Stimulated activated CD4-positive, alpha-beta T cell treated with anti-CD3 and anti-CD28 coated beads, Interleukin-2, amount 100 ng/mL, for 24 hours (primary cell): ENCODE results near the gene TMEM115.

ENCODE experiments used
- DNase-seq, 2 donors: peaks; one replicate each; pipeline ENCODE4 v3.0.0-alpha.2; 2020

The TMEM115 gene, protein sequence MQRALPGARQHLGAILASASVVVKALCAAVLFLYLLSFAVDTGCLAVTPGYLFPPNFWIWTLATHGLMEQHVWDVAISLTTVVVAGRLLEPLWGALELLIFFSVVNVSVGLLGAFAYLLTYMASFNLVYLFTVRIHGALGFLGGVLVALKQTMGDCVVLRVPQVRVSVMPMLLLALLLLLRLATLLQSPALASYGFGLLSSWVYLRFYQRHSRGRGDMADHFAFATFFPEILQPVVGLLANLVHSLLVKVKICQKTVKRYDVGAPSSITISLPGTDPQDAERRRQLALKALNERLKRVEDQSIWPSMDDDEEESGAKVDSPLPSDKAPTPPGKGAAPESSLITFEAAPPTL

DNA sequence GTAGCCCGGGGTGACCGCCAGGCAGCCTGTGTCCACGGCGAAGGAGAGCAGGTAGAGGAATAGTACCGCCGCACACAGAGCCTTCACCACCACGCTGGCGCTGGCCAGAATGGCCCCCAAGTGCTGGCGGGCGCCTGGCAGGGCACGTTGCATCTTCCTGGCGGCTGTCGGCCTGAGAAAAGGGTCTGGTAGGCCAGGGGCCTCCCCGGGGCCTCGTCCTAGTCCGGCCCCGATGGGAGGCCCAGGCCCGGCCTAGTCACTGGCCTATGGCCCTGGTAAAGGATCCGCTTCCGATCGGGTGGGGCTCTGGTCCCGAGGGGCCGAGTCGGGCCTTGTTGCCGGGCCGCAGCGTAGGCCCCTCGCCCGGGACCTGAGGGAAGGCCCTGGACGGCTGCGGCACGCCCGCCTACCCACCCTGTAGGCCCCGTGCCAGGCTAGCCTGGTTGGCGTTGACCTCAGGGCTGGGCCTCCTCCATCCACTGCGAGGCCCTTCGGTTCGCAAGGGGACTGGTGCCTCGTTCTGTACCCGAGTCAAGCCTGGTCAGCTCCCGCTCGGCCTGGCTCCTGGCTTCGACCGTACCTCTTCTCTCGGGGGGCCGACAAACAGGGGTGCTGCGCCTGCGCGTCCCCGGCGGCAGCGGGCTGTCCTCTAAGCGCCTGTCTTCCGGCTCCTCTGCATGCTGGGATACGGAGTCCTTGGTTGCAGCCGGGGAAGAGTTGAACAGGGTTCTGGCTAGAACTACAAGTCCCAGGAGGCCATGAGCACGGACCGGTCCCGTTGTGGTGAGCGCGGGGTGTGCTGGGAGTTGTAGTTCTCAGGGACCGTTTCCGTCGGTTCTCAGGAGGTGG lies at the start of gene TMEM115:
Gene TMEM115 (minus strand): TSS at position 611 of the 849 bp plus-strand sequence. CDS start 458 bp downstream, at position 153.
- peak; percentile 93 to 95 for DNase-seq

DNA sequence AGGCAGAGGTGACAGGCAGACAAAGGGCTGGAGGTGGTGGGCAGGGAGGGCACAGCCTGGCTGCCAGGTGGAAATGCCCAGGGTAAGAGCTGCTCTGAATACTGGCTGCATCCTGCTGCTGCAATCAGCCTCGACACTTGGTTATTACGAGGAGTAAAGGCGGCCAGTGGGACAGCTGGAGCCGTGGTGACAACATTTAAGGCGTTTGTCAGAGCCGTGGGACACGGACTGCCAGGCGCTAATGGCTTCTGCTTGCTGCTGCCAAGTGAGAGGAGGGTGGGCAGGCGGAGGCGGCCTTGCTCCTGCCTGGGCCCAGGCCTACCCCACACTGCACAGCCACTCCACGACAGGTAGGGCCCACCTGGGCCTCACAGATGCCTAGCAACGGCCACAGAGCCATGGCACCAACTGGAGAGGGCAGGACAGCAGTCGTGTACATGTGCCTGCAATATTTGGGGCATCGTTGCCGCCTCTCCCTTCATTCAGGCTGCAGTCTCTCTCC lies 49.2 kb upstream of the TMEM115 start:
- no peak for DNase-seq

DNA sequence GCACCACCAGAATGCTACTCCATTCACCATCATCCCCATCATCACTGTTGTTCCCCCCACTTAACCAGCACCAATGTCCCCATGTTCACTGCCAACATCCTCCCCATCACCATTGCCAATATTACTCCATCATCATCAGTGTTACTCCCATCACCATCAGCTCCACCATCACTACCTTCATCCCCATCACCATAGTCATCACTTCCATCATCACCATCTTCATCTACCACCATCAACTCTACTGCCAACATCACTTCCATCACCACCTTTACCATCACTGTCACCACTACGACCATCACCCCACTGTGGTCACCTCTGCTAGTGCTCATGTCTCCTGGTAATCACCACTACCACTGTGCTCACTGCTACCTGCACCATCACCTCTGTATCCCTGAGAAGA lies 47.2 kb upstream of the TMEM115 start:
- no peak for DNase-seq

DNA sequence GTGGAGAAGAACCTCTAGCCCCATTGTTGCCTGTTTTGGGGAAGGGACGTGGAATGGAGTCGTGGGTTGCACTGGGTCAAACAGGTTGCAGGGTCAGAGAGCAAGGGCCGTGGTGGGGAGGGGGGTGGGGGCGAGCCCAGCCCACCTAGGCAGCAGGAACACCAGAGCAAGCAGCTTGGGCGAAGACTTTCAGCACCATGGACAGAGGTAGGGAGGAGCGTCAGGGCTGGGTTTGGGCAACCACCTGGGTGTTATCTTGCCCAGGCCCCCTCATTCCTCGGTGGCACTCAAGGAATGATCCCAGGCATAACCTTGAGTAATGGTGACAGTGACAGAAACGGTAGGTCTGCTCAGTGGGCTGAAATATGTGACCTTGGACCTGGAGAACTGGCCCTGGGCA lies 45.9 kb upstream of the TMEM115 start:
- peak; percentile 28 to 29 for DNase-seq

DNA sequence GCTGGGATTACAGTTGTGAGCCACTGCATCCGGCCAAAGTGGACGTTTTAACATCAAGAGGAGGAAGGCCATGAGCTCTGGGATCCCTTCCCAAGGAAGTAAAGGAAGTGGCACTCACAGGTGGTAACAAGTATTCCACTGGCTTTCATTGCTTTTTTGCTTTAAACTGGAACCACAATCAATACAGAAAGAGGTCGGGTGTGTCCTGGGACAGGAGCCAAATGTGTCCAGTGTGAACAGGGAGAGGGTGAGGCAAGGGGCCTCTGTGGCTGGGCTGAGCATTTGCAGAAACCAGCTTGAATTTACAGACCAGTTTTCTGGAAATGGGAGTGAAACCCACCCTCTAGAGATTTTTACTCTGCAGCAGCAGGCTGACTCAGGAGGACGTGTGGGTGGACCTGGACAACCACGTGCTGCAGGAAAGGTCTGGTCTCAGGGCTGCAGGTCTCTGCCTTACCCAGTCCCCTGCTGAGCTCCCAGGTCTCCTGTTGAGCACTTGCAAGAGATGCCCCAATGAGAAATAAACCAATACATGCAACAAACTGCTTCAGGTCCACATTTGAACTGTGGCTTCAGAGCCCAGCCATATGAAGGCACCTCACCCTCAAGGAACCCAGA lies 42.8 kb upstream of the TMEM115 start:
- DNase-seq = no peak

DNA sequence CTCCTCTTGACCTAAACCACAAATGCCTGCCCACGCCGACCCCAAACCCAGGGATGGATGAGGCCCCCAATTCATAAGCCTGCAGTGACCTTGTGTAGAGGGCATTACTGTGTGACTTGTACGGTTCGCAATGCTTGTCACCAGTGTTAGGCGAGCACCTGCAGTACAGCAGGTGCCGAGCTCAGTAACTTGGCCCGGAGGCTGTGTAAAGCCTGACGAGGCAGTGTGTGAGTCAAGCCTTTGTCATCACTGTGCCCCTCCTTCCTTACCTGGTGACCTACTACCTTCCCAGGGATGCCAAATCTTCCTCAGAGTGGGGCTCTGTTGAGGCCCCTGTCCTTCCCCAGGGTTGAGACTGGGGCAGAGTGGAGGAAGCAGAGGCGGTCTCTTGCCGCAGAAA lies 37.2 kb upstream of the TMEM115 start:
- no peak for DNase-seq

DNA sequence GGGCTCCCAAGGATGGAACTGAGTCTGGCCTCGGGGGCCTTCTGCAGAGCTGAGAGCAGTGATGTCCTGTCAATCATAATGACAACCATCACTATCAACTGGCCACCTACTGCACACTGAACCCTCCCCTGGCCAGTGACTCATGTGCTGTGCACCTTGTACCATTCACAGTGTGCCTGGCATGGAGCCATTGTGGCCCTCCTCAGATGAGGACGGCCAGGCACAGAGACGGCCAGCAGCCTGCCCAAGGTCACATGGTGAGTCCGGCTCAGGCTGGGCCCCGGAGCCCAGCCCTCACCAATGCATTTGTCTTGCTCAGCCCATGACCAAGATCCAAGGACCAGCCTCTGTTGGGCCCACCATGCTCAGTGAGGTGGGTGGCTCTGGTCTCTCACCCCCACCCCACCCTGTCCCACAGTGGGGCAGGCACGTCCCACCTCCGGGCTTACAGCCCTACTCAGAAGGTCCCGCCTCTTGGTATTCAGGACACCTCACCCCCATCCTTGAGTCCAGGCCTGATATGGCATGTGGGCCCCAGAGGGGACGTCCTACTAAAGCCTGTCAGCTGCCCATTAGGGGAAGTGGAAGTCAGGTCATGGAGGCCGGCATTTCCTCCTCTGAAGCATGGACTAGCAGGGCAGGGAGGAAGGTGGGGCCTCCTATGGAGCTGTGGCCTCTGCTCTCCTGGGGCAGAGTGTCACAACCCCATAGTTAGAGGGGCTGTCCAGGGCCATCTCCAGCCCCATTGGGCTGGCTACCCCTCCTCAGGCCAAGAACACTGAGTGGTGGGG lies 35.9 kb upstream of the TMEM115 start:
- no peak for DNase-seq

DNA sequence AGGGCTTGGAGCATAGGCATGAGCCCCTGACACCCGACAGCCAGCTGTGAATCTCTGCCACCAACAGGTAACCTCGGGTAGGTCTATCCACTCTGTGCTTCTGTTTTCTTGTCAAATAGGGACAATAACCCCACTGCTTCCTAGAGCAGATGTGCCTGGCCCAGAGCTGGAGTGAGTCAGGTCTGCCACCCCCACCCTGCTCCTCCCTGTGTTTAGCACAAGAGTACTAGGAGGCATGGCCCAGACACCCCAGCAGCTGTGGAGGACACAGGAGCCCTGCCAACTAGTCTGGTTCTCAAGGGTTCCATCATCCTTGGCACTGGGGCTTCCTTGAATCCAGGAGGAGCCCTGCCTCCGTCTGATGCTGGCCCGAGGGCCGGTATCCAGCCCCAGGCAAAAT lies 33.7 kb upstream of the TMEM115 start:
- DNase-seq = no peak

DNA sequence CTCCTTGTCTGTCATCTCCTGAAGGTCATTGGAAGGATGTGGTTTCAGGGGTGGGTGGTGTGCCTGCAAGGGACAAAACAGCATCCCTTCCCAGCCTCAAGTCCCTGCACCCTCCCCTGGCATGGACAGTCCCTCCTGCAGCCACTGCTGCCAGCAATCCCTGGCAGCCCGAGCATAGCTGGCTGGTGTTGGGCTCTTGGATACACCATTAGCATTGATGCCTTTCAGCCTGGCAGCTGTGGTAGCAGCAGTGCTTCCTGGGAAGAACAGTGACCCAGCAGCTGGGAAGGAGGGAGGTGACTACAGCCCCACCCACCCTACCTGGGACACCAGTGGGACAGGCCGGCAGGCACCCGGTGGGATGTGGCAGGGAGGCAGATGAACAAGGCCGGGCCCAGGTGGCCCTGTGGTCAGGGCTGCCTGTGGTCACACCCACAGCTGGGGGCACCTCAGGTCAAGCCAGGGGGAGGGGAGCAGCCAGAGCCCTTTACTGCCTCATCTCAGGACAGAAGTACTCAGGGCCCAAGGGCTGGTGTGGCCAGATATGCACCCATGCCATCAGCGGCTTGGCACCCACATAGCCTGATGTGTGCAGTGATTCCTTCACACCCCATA lies 32.9 kb upstream of the TMEM115 start:
- no peak for DNase-seq

DNA sequence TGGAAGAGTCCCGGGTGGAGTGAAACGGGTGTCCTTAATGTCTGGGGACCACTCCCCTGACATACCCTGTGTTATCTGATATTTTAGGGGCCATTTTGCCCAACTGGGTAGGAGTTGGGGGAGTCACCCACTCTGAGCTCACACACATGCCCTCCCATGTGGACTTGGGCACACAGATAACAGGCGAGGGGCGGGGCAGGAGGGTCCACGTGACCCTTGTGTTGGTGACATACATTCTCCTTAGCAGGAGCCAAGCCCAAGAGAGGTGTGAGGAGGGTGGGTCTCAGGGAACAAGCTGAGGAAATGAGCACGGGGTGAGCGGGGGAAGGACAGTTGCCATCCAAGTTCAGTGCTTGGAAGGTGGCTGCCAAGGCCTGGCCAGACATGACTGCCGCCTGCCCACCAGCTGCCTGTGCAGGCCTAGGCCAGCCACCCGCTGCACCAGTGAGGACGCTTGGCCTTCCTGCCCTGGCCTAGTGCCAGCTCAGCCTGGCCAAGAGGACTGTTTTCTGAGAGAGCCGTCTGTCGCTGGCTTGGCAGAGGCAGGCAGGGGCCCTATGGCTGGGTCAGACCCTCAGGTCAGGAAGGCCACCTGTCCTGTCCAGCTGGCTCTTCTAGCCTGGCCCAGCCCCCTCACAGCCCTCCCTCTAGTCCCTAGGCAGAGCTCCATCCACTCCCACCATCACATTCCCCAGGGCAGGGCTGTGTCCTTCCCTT lies 31.3 kb upstream of the TMEM115 start:
- DNase-seq = no peak

DNA sequence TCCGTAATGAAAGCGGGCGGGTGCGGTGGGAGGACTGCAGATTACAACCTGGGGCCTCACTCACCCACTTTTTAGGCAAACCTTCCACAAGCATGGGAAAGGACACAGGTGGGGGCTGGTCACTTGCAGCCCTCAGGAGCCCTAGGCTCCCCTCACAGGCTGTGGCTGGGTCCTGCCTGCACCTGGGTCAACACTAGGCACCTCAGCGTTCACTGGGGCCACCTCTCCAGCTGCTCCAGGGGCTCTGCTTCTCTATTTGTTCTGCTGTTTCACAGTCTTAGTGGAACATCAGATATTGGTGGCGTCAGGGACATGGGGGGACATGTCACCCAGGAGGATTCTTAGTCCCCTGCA lies 30.1 kb upstream of the TMEM115 start:
- no peak for DNase-seq

DNA sequence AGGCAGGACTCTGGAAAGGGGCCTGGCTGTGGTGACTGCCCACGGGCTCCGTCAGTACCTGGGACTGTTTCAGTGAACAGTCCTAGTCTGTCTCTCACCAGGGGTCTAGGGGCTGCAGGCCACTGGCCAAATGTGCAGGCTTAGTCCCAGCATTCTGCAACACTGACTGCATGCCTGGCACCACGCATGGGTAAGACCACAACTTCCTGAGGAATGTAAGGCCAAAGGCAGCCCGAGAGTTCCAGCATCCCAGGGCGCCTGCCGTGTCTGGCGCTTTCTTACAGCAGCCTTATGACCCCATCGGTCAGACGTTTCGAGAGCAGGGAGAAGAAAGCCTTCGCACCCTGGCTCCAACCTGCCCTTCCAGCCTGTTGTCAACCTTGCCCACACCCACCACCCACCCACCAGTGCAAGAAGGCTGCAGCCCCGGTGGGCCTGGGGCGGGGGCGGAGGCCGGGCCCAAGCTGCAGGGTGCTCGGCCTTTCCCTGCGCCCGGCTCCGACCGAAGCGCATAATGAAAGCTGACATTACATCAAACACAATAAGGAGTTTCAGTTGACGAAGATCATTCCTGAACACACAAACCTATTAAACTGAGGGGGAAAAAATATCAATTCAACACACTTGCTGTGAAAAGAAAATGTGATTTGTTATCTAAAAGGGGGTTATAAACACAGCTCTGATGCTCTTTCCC lies 29.5 kb upstream of the TMEM115 start:
- no peak for DNase-seq

DNA sequence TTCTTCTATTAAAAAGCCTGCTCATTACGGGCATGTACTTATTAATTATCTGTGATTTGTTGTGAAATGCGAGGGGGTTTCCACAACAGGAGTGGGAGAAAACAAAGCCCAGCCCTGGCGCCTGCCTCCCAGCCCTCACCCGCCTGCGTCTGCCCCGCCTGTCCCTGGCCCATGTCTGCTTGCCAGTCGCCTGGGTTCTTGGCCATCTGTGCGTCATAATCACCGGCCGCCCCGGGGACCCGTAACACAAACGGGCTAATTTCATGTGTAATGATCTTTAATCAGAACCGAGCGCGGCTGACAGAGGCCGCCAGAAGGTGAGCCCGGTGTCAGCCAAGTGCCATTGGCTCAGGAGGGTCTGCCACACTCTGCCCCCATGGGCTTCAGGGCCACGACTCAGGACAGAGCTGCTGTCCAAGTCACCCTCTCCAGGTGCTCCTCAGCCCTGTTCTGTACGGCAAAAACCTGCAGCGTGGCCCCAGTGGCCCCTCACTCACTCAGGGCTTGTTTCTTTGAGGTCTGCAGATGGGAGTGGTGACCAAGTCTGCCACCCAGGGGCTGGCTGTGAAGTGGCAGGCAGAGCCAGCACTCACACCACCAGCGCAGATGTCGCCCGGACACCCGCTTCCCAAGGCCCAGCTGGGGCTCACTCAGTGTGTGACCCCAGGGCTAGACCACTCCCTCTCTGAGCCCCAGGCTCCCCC lies 28.8 kb upstream of the TMEM115 start:
- no peak for DNase-seq

DNA sequence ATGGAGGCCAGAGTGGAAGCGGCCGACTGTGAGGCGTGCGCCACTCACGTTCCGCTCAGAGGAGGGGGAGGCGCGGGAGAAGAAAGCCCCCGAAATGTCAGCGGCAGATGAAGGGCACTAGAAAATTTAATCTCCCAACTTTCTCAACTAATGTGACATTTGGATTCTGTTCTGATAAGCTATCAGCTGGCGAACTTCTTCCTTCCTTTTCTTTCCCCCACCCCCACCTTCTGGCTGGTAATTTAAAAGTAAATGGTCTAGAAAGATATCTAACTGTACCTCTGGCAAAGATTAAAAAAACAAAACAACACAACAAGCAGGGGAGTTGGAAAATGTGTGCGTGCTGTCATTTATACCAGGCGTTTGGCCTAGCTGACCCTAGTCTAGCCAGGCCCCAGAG lies 26.4 kb upstream of the TMEM115 start:
- DNase-seq = no peak

DNA sequence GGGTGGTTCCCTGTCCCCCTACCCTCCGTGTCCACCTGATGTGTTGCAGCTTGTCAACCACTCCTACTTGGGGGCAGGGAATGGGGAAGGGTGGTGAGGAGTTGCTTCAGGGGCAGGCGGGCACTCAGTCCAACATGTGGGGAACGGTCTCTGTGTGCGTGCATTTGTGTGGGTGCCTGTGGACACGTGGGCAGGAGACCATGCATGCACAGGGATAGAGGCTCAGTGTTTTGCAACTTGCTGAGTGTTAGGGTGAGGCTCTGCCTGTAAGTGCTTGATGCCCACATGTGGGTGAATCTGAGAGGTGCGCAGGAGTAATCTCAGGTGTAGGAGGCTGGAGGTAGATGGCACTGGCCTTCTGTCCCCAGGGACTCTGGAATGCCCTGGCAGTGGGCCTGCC lies 24.4 kb upstream of the TMEM115 start:
- DNase-seq = no peak

DNA sequence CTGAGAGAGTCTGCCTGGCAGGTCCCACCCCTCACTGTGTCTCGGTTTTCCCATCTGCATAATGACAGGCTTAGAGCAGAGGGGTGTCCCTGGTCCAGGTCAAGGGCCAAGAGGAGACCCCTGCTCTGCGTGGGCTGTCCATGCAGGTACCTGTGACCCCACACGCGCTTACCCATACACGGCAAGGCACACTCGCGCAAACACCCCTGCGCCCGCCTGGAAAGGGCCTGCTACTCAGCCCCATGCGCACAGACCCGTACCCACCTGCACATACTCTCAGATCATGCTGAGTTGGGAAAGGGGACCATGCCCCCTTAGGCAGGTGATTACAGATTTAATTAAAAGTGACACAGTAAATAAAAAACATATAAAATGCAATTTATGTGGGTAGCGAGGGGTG lies 23.4 kb upstream of the TMEM115 start:
- no peak for DNase-seq

DNA sequence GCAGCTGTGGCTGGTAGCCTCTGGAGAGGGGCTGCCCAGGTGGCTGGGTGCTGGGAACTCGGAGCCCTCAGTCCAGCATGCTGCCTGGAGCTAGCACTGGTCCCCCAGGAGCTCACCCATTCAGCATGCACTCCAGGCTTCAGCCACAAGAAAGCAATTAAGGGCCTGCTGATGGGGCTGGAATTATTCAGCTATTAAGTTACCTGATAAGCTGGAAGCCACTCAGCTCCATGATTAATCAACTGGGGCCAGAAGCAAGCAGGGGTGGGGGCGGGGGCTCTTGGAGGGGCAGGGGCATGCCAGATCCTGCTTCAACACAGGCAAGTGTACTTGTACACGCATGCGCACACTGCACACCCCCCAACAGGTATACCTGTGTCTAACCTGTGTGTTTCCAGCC lies 22.1 kb upstream of the TMEM115 start:
- DNase-seq = no peak

DNA sequence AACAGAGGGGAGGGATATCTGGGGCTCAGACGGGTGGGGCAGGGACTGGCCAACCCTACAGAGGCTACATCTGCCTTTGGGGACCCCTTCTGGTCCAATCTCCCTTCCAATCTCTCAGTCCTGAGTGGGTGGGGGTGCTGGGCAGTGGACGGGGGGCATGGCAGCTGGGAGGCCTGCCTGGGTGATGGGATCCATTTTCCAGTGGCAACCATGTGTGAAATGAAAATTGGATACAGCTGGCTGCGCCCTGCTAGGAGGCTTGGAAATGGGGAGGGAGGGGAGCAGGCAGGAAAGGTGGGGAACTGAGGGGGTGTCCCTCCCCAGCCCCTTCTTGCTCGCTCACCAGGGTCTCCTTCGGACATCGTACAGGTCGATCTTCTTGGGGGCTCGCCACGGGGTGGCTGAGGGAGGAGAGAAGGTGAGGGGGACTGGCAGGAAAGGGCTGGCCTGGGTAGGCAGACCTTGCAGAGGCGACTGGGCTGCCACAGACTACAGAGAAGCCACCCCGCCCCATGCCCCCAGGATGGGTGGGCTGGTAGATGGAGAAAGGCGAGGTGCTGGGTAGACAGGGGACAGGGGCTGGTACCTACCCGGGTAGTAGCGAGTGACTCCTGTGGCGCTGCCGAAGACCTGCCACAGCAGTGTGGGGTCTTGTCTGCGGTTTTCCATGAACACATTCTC lies 21.2 kb upstream of the TMEM115 start:
- DNase-seq = no peak

DNA sequence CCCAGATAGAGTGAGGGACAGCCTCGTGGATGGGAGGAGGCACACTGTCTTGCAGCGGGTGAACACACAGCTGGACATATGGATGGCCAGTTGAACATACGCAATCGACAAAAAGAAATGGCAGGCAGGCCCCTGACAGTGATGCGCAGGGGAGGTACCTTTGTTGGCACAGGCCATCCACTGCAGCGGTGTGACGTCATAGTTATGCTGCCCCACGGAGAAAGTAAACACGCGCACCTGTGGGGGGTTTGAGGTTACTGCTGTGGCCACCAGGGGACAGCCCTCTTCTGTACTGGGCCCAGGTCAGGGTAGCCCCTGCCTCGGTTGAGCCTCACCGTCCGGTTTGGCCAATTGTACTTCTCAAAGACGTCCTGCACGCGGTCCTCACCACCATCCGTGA lies 19.4 kb upstream of the TMEM115 start:
- no peak for DNase-seq

DNA sequence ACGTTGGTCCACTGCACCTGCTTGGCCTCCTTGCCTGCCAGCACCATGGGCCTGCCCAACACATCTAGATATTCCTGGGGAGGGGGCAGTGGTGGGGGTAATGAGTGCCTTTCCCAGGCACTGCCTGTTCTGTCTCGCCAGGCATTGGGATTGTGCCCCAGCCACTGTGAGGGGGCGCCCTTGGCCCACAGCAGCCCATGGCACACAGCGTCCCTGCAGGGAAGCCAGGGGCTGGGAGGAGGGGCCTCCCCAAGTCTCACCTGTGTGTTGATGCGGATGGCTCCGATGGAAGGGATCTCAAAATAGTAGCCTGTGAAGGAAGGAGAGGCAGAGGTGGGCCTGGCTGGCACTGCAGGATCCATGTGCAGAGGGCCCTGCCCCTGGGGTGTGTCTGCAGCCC lies 18.7 kb upstream of the TMEM115 start:
- no peak for DNase-seq
